Endothelial cell of umbilical vein (primary cell): ENCODE measurements around the gene AUTS2. TPM values are rescaled to one million over a fixed set of nuclear protein-coding genes. Genes with fewer than 3 reads are reported as not detected.

Experiments
- BruUV-seq: library from RNA; stranded (reverse); fragments of 400-500 nt; replicated peaks from 2 replicates; lab custom pipeline; 2021; lab: Mats Ljungman, UMichigan
- CTCF ChIA-PET: fragments of 300-600, 350-600 bp; sonication (Branson Sonifier 250); formaldehyde crosslinking; loops from one replicate; lab custom pipeline; 2021; ENCODE audit warnings: antibody characterized with exemption, inconsistent platforms; lab: Charles Lee
- POLR2A ChIA-PET: fragments of 300-600, 350-600 bp; sonication (Branson Sonifier 250); formaldehyde crosslinking; loops from one replicate; lab custom pipeline; 2021; ENCODE audit warnings: antibody characterized with exemption, inconsistent platforms; lab: Charles Lee
- DNase-seq: peaks from one replicate; pipeline ENCODE4 v3.0.0-alpha.2; 2011; ENCODE audit warnings: low read depth, low spot score
- FAIRE-seq: peaks from 2 replicates; lab custom pipeline; 2011; peaks lifted over from hg19 to GRCh38; lab: Jason Lieb, UNC
- H2AFZ ChIP-seq: 2 replicates; pipeline ENCODE4 v1.6.0; 2012; ENCODE audit warnings: low read depth, low read length, control low read depth, inconsistent platforms
- H3K27ac ChIP-seq: 2 replicates; pipeline ENCODE4 v1.5.1; 2011; ENCODE audit warnings: low read depth, mild to moderate bottlenecking, control low read depth, low read length, moderate library complexity; ENCODE audit not compliant: insufficient read depth
- H3K27me3 ChIP-seq, 2 experiments: 2 replicates each; pipeline versions ENCODE4 v1.6.0 to v1.6.1; 2011; ENCODE audit warnings: low read length in 2 of 2, mixed read lengths in 1 of 2; ENCODE audit not compliant: control insufficient read depth in 2 of 2, insufficient read depth in 2 of 2
- H3K36me3 ChIP-seq, 2 experiments: 2 replicates in 1 of 2; 3 replicates in 1 of 2; pipeline ENCODE4 v1.5.1; 2011; ENCODE audit warnings: low read length in 2 of 2, mild to moderate bottlenecking in 1 of 2, moderate library complexity in 1 of 2; ENCODE audit not compliant: control insufficient read depth in 2 of 2, insufficient read depth in 2 of 2; ENCODE audit errors: extremely low read depth in 1 of 2
- H3K4me1 ChIP-seq: 3 replicates; pipeline ENCODE4 v1.5.1; 2011; ENCODE audit warnings: mild to moderate bottlenecking, low read length; ENCODE audit not compliant: control insufficient read depth, insufficient read depth; ENCODE audit errors: extremely low read depth
- H3K4me2 ChIP-seq: 2 replicates; pipeline ENCODE4 v1.6.1; 2011; ENCODE audit warnings: low read length, control low read depth, mixed read lengths; ENCODE audit not compliant: insufficient read depth
- H3K4me3 ChIP-seq, 3 experiments: fragments of 200-600 bp in 1 of 3; sonication (generic), shearing (Covaris generic) in 1 of 3; replicated peaks in 1 of 3; 2 replicates each; pipeline ENCODE4 v1.5.1; 2011 to 2016; ENCODE audit warnings: control low read depth in 3 of 3, low read length in 3 of 3, mild to moderate bottlenecking in 2 of 3, inconsistent platforms in 1 of 3, low read depth in 1 of 3, moderate library complexity in 1 of 3; ENCODE audit not compliant: insufficient read depth in 1 of 3
- H3K79me2 ChIP-seq: 2 replicates; pipeline ENCODE4 v1.6.0; 2012; ENCODE audit warnings: low read length, inconsistent platforms; ENCODE audit not compliant: control insufficient read depth, insufficient read depth
- H3K9ac ChIP-seq: replicated peaks from 2 replicates; pipeline ENCODE3; 2011; ENCODE audit warnings: low read length, control low read depth; ENCODE audit not compliant: insufficient read depth; ENCODE audit errors: extremely low read depth
- H3K9me1 ChIP-seq: replicated peaks from 3 replicates; pipeline ENCODE4 v1.6.0; 2011; ENCODE audit warnings: mild to moderate bottlenecking, low read length; ENCODE audit not compliant: control insufficient read depth, insufficient read depth; ENCODE audit errors: extremely low read depth
- H3K9me3 ChIP-seq: replicated peaks from 2 replicates; pipeline ENCODE4 v1.5.1; 2012; ENCODE audit warnings: low read length, inconsistent platforms; ENCODE audit not compliant: control insufficient read depth, insufficient read depth
- H4K20me1 ChIP-seq: replicated peaks from 2 replicates; pipeline ENCODE3; 2011; ENCODE audit warnings: mild to moderate bottlenecking, low read length; ENCODE audit not compliant: control insufficient read depth, insufficient read depth; ENCODE audit errors: extremely low read depth
- EZH2 ChIP-seq: IDR thresholded peaks from 2 replicates; pipeline ENCODE4 v1.6.1; 2012; ENCODE audit warnings: borderline replicate concordance, low read depth, mild to moderate bottlenecking, moderate library complexity, low read length, inconsistent platforms; ENCODE audit not compliant: severe bottlenecking
- JUN ChIP-seq: IDR thresholded peaks from 2 replicates; pipeline ENCODE4 v1.6.1; 2011; ENCODE audit warnings: borderline replicate concordance, low read depth; ENCODE audit not compliant: insufficient read length, insufficient read depth
- MYC ChIP-seq: IDR thresholded peaks from one replicate; pipeline ENCODE4 v1.6.1; 2011; ENCODE audit warnings: mild to moderate bottlenecking, low read depth, low read length
- POLR2A ChIP-seq: IDR thresholded peaks from 2 replicates; pipeline ENCODE4 v1.6.1; 2012; ENCODE audit warnings: low read depth, mild to moderate bottlenecking, control low read depth, low read length
- POLR2AphosphoS5 ChIP-seq: IDR thresholded peaks from 2 replicates; pipeline ENCODE4 v1.6.1; 2012; ENCODE audit warnings: low read depth, mild to moderate bottlenecking, control low read depth, low read length, moderate library complexity; ENCODE audit not compliant: insufficient read depth
- dilution Hi-C: fragments of 300-500 bp; cut with MboI; formaldehyde crosslinking; loops from one replicate; pipeline ENCODE4 v1.15.0; 2019; ENCODE audit warnings: low sequenced_read_pairs; ENCODE audit not compliant: extremely low pct_ligation_motif_present
- intact Hi-C: fragments of 100-400 bp; cut with micrococcal nuclease; formaldehyde crosslinking; loops from one replicate; pipeline ENCODE4 v1.10.0; 2022
- polyA plus RNA-seq, 4 experiments: library from polyadenylated mRNA; depleted of rRNA in 3 of 4; stranded (reverse) in 3 of 4; unstranded in 1 of 4; fragments of >200 nt; gene quantifications; 2 replicates each; pipeline versions ENCODE4 v1.2.1 to v1.2.3, GENCODE V29; 2011 to 2012; ENCODE audit warnings: missing spikeins in 1 of 4
- total RNA-seq: library from RNA; stranded (reverse); gene quantifications from 2 replicates; pipeline ENCODE4 v1.2.3, GENCODE V29; 2021
- TF ChIP-seq, protein P1 (sequence below): IDR thresholded peaks from 2 replicates; pipeline ENCODE4 v1.6.1; 2011; ENCODE audit not compliant: insufficient read depth, insufficient read length

Gene AUTS2
- total and polyA plus RNA-seq, 2 donors (not counting 3 experiments of a cell fraction or from before 2014, with no cell fraction given) = 0.59 to 8.0 TPM

DNA sequence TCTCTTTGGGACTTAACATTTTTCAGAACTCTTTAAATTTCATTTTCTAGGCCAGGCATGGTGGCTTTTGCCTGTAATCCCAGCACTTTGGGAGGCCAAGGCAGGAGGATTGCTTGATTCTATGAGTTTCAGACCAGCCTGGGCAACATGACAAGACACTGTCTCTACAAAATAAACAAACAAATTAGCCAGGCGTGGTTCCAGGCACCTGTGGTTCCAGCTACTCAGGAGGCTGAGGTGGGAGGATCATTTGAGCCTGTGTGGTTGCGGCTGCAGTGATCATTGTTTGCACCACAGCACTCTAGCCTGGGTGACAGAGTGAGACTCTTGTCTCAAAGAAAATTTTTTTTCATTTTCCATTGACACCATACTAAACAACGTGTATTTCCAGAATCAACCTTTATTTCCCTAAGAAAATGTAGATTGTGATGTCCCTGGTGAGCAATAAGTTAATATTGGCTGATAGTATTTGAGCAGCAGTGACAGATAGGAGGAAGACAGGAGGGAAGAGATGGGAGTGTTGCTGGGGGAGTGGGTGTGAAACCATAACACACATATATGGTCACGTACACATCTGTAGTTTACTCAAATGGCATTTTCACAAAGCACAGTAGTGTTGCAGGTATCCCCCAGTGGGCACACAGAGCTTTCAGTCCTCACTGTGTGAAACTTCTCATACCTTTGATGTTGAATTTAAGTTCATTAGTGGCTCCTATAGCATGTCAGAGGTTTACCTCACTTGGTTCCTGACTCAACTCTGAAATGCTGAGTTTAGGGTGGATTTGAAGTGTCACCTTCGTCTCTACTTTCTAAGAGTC, 205.6 kb downstream of the AUTS2 start:
- Histone ChIP-seq H2AFZ (no peak overlapping the region), H4K20me1 (no peaks in the 10 kb centered on the region), H3K27ac (no peak overlapping the region), H3K4me3 (no peak overlapping the region), H3K36me3 (no peaks in the 10 kb centered on the region), H3K9ac (no peak overlapping the region), H3K4me2 (no peak overlapping the region), H3K9me1 (no peaks in the 10 kb centered on the region), H3K27me3 (no peaks in the 10 kb centered on the region), H3K79me2 (no peaks in the 10 kb centered on the region), H3K4me1 (no peaks in the 10 kb centered on the region), H3K9me3 (no peaks in the 10 kb centered on the region)
- dilution Hi-C loops = no loop called here
- BruUV-seq = no TSS peak
- FAIRE-seq (no peak), DNase-seq (no peak)
- intact Hi-C loops = no loop called here
- TF ChIP-seq EZH2 = no peak
- TF ChIP-seq MYC = no peak
- TF ChIP-seq, protein P1, sequence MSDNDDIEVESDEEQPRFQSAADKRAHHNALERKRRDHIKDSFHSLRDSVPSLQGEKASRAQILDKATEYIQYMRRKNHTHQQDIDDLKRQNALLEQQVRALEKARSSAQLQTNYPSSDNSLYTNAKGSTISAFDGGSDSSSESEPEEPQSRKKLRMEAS = no peak
- no peak for TF ChIP-seq POLR2A
- TF ChIP-seq POLR2AphosphoS5 = no peak
- ChIA-PET CTCF (no interaction called here), POLR2A (no interaction called here)

DNA sequence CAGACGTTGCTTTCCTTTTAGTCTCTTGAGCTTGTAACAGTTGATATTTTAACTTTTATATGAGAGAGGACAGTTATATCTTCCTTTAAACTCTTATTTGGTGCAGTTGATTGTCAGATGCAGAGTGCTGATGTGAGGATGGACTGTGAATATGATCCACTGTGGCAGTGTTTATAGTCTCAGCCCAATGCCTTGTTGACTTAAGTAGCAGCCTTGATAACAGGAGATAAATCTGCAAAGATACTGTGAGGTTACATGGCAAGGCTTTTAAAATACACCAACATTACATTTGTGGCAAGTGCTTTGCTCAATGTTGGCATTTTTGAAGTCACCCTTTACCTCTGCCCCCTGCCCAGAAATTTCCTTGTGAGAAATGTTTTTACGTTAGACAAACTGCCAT, 206.7 kb downstream of the AUTS2 start:
- no peak overlapping the region for H2AFZ ChIP-seq
- dilution Hi-C loops (no loop called here), intact Hi-C loops (no loop called here)
- H3K9me1 ChIP-seq = no peaks in the 10 kb centered on the region
- ChIA-PET CTCF (no interaction called here), POLR2A (no interaction called here)
- no peak overlapping the region for H3K27ac ChIP-seq
- no peaks in the 10 kb centered on the region for H4K20me1 ChIP-seq
- H3K4me2 ChIP-seq = no peak overlapping the region
- H3K79me2 ChIP-seq = no peaks in the 10 kb centered on the region
- FAIRE-seq (no peak), DNase-seq (no peak)
- no peaks in the 10 kb centered on the region for H3K4me1 ChIP-seq
- no peaks in the 10 kb centered on the region for H3K36me3 ChIP-seq
- no TSS peak for BruUV-seq
- no peaks in the 10 kb centered on the region for H3K27me3 ChIP-seq
- H3K9me3 ChIP-seq = no peaks in the 10 kb centered on the region
- H3K9ac ChIP-seq = no peak overlapping the region
- no peak overlapping the region for H3K4me3 ChIP-seq
- TF ChIP-seq JUN (no peak), POLR2AphosphoS5 (no peak), MYC (no peak)
